HEK293 (cell line): Measurements from ENCODE around the gene MAN1C1.

Experiments
- GLIS1 ChIP-seq: fragments of 450-650 bp; formaldehyde crosslinking; IDR thresholded peaks from 2 replicates; pipeline ENCODE4 v1.5.1; 2016; ENCODE audit warnings: missing biosample characterization, missing genetic modification characterization
- GLIS2 ChIP-seq: fragments of 450-650 bp; formaldehyde crosslinking; IDR thresholded peaks from 2 replicates; pipeline ENCODE4 v1.5.1; 2016; ENCODE audit warnings: missing biosample characterization, missing genetic modification characterization
- MZF1 ChIP-seq: fragments of 450-650 bp; formaldehyde crosslinking; IDR thresholded peaks from 2 replicates; pipeline ENCODE4 v1.5.1; 2017; ENCODE audit warnings: missing biosample characterization, missing genetic modification characterization, borderline replicate concordance
- OSR2 ChIP-seq: fragments of 450-650 bp; formaldehyde crosslinking; IDR thresholded peaks from 2 replicates; pipeline ENCODE4 v1.5.1; 2016; ENCODE audit warnings: missing biosample characterization, missing genetic modification characterization
- RBAK ChIP-seq: fragments of 450-650 bp; formaldehyde crosslinking; IDR thresholded peaks from 2 replicates; pipeline ENCODE4 v1.5.1; 2016; ENCODE audit warnings: missing biosample characterization, missing genetic modification characterization
- SCRT2 ChIP-seq: fragments of 450-650 bp; formaldehyde crosslinking; IDR thresholded peaks from 2 replicates; pipeline ENCODE4 v1.5.1; 2016; ENCODE audit warnings: missing biosample characterization, missing genetic modification characterization
- SP3 ChIP-seq: fragments of 450-650 bp; formaldehyde crosslinking; IDR thresholded peaks from 2 replicates; pipeline ENCODE4 v1.5.1; 2016; ENCODE audit warnings: missing biosample characterization, missing genetic modification characterization
- WT1 ChIP-seq: fragments of 450-650 bp; formaldehyde crosslinking; IDR thresholded peaks from 2 replicates; pipeline ENCODE4 v1.5.1; 2016; ENCODE audit warnings: missing biosample characterization, missing genetic modification characterization
- ZBTB1 ChIP-seq: fragments of 450-650 bp; formaldehyde crosslinking; IDR thresholded peaks from 2 replicates; pipeline ENCODE4 v1.5.1; 2016; ENCODE audit warnings: missing biosample characterization, missing genetic modification characterization
- ZFP41 ChIP-seq: fragments of 450-650 bp; formaldehyde crosslinking; IDR thresholded peaks from 2 replicates; pipeline ENCODE4 v1.5.1; 2016; ENCODE audit warnings: missing biosample characterization, missing genetic modification characterization, borderline replicate concordance
- ZNF114 ChIP-seq: fragments of 450-650 bp; formaldehyde crosslinking; IDR thresholded peaks from 2 replicates; pipeline ENCODE4 v1.5.0; 2017; ENCODE audit warnings: missing biosample characterization, missing genetic modification characterization
- ZNF133 ChIP-seq: fragments of 450-650 bp; formaldehyde crosslinking; IDR thresholded peaks from 2 replicates; pipeline ENCODE4 v1.5.1; 2016; ENCODE audit warnings: missing biosample characterization, missing genetic modification characterization
- ZNF157 ChIP-seq: fragments of 450-650 bp; formaldehyde crosslinking; IDR thresholded peaks from 2 replicates; pipeline ENCODE4 v1.5.1; 2016; ENCODE audit warnings: missing biosample characterization, missing genetic modification characterization
- ZNF16 ChIP-seq: fragments of 450-650 bp; formaldehyde crosslinking; IDR thresholded peaks from 2 replicates; pipeline ENCODE4 v1.5.1; 2016; ENCODE audit warnings: low read depth, missing biosample characterization, missing genetic modification characterization
- ZNF169 ChIP-seq: fragments of 450-650 bp; formaldehyde crosslinking; IDR thresholded peaks from 2 replicates; pipeline ENCODE4 v1.5.1; 2016; ENCODE audit warnings: missing biosample characterization, missing genetic modification characterization
- ZNF175 ChIP-seq: fragments of 450-650 bp; formaldehyde crosslinking; IDR thresholded peaks from 2 replicates; pipeline ENCODE4 v1.5.1; 2016; ENCODE audit warnings: missing biosample characterization, missing genetic modification characterization
- ZNF2 ChIP-seq: fragments of 450-650 bp; formaldehyde crosslinking; IDR thresholded peaks from 2 replicates; pipeline ENCODE4 v1.5.1; 2016; ENCODE audit warnings: missing biosample characterization, missing genetic modification characterization
- ZNF214 ChIP-seq: fragments of 450-650 bp; formaldehyde crosslinking; IDR thresholded peaks from 2 replicates; pipeline ENCODE4 v1.5.1; 2017; ENCODE audit warnings: missing biosample characterization, mild to moderate bottlenecking, missing genetic modification characterization, borderline replicate concordance
- ZNF221 ChIP-seq: fragments of 450-650 bp; formaldehyde crosslinking; IDR thresholded peaks from 2 replicates; pipeline ENCODE4 v1.5.1; 2017; ENCODE audit warnings: missing biosample characterization, missing genetic modification characterization, borderline replicate concordance
- ZNF302 ChIP-seq: fragments of 450-650 bp; formaldehyde crosslinking; IDR thresholded peaks from 2 replicates; pipeline ENCODE4 v1.5.1; 2016; ENCODE audit warnings: missing biosample characterization, missing genetic modification characterization, low read depth
- ZNF354C ChIP-seq: fragments of 450-650 bp; formaldehyde crosslinking; IDR thresholded peaks from 2 replicates; pipeline ENCODE4 v1.5.1; 2016; ENCODE audit warnings: missing biosample characterization, missing genetic modification characterization, low read depth, borderline replicate concordance
- ZNF37A ChIP-seq: fragments of 450-650 bp; IDR thresholded peaks from 2 replicates; pipeline ENCODE4 v1.5.1; 2018; ENCODE audit warnings: missing biosample characterization, missing genetic modification characterization
- ZNF416 ChIP-seq: fragments of 450-650 bp; formaldehyde crosslinking; IDR thresholded peaks from 2 replicates; pipeline ENCODE4 v1.5.1; 2016; ENCODE audit warnings: missing biosample characterization, missing genetic modification characterization
- ZNF473 ChIP-seq: fragments of 450-650 bp; formaldehyde crosslinking; IDR thresholded peaks from 2 replicates; pipeline ENCODE4 v1.5.1; 2017; ENCODE audit warnings: missing biosample characterization, missing genetic modification characterization
- ZNF501 ChIP-seq: fragments of 450-650 bp; formaldehyde crosslinking; IDR thresholded peaks from 2 replicates; pipeline ENCODE4 v1.5.1; 2016; ENCODE audit warnings: missing biosample characterization, missing genetic modification characterization
- ZNF513 ChIP-seq: fragments of 450-650 bp; IDR thresholded peaks from 2 replicates; pipeline ENCODE4 v1.5.1; 2018; ENCODE audit warnings: missing biosample characterization, missing genetic modification characterization
- ZNF518A ChIP-seq: fragments of 450-650 bp; formaldehyde crosslinking; conservative IDR thresholded peaks from 2 replicates; pipeline ENCODE4 v1.5.1; 2016; ENCODE audit warnings: low read depth, missing biosample characterization, missing genetic modification characterization
- ZNF624 ChIP-seq: fragments of 450-650 bp; formaldehyde crosslinking; IDR thresholded peaks from 2 replicates; pipeline ENCODE4 v1.5.1; 2017; ENCODE audit warnings: missing biosample characterization, missing genetic modification characterization
- ZNF654 ChIP-seq: fragments of 450-650 bp; formaldehyde crosslinking; IDR thresholded peaks from 2 replicates; pipeline ENCODE4 v1.5.1; 2016; ENCODE audit warnings: low read depth, missing biosample characterization, missing genetic modification characterization
- ZNF660 ChIP-seq: fragments of 450-650 bp; IDR thresholded peaks from 2 replicates; pipeline ENCODE4 v1.5.1; 2018; ENCODE audit warnings: missing biosample characterization, mild to moderate bottlenecking, missing genetic modification characterization
- ZNF701 ChIP-seq: fragments of 450-650 bp; formaldehyde crosslinking; IDR thresholded peaks from 2 replicates; pipeline ENCODE4 v1.5.1; 2016; ENCODE audit warnings: missing biosample characterization, missing genetic modification characterization
- ZNF76 ChIP-seq: fragments of 450-650 bp; formaldehyde crosslinking; IDR thresholded peaks from 2 replicates; pipeline ENCODE4; 2016; ENCODE audit warnings: low read depth, missing biosample characterization, missing genetic modification characterization, borderline replicate concordance
- ZSCAN16 ChIP-seq: fragments of 450-650 bp; formaldehyde crosslinking; IDR thresholded peaks from 2 replicates; pipeline ENCODE4 v1.5.1; 2016; ENCODE audit warnings: missing biosample characterization, missing genetic modification characterization
- TF ChIP-seq, protein P1 (sequence below): fragments of 450-650 bp; formaldehyde crosslinking; IDR thresholded peaks from 2 replicates; pipeline ENCODE4 v1.5.1; 2016; ENCODE audit warnings: missing biosample characterization, missing genetic modification characterization

Gene MAN1C1

GRCh38 chr1:25796811-25797458 lies 180.3 kb downstream of the MAN1C1 start (continued):
- TF ChIP-seq ZNF518A (tag by site-specific recombination) = no peak
- TF ChIP-seq RBAK (tag by site-specific recombination) = no peak
- peak; percentile 83; the same call in 1 of the 2 replicates for TF ChIP-seq ZNF2 (tag by site-specific recombination)
- no peak for TF ChIP-seq ZNF701 (tag by site-specific recombination)
- TF ChIP-seq OSR2 = no peak
- no peak for TF ChIP-seq ZNF624 (tag by site-specific recombination)
- no peak for TF ChIP-seq ZNF214 (tag by site-specific recombination)
- no peak for TF ChIP-seq MZF1 (tag by site-specific recombination)
- TF ChIP-seq ZNF114 (tag by site-specific recombination) = no peak
- TF ChIP-seq ZNF654 (tag by site-specific recombination) = peak; percentile 83
- no peak for TF ChIP-seq ZNF133
- no peak for TF ChIP-seq ZFP41 (tag by site-specific recombination)
- no peak; the same call in 1 of the 2 replicates for TF ChIP-seq ZNF660
- no peak for TF ChIP-seq ZNF175 (tag by site-specific recombination)
- TF ChIP-seq ZNF157 (tag by site-specific recombination) = no peak
- TF ChIP-seq ZNF16 (tag by site-specific recombination) = no peak
- TF ChIP-seq ZNF473 = no peak
- no peak for TF ChIP-seq ZNF416 (tag by site-specific recombination)
- TF ChIP-seq ZSCAN16 (tag by site-specific recombination) = no peak
- TF ChIP-seq, protein P1, sequence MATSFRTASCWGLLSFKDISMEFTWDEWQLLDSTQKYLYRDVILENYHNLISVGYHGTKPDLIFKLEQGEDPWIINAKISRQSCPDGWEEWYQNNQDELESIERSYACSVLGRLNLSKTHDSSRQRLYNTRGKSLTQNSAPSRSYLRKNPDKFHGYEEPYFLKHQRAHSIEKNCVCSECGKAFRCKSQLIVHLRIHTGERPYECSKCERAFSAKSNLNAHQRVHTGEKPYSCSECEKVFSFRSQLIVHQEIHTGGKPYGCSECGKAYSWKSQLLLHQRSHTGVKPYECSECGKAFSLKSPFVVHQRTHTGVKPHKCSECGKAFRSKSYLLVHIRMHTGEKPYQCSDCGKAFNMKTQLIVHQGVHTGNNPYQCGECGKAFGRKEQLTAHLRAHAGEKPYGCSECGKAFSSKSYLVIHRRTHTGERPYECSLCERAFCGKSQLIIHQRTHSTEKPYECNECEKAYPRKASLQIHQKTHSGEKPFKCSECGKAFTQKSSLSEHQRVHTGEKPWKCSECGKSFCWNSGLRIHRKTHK (tag by site-specific recombination) = no peak
- TF ChIP-seq SP3 (tag by site-specific recombination) = no peak
- TF ChIP-seq ZNF221 (tag by site-specific recombination) = no peak
- TF ChIP-seq GLIS2 (tag by site-specific recombination) = peak; percentile 46
- TF ChIP-seq ZNF501 (tag by site-specific recombination) = no peak
- no peak for TF ChIP-seq ZNF76 (tag by site-specific recombination)
- TF ChIP-seq ZBTB1 (tag by site-specific recombination) = no peak
- no peak for TF ChIP-seq ZNF37A (tag by site-specific recombination)
- TF ChIP-seq WT1 = no peak
- no peak for TF ChIP-seq ZNF302 (tag by site-specific recombination)
- no peak for TF ChIP-seq ZNF354C (tag by site-specific recombination)
- TF ChIP-seq ZNF513 = no peak
- TF ChIP-seq SCRT2 = 0 out of 2 replicates have a peak, but pooled peaks have one; percentile 26
- 0 out of 2 replicates have a peak, but pooled peaks have one; percentile 16 for TF ChIP-seq GLIS1
- no peak for TF ChIP-seq ZNF169
